Nephron progenitor cell (in vitro differentiated cells): ENCODE data around the gene CELF4.
A peak's percentile ranks its signal among the peaks of the same experiment; 100 is the strongest.

ENCODE experiments used
- DNase-seq: peaks from one replicate; pipeline ENCODE4 v3.0.0; 2021
- H3K27ac Mint-ChIP-seq: 2 replicates; pipeline ENCODE4 v1.8.0; 2021; ENCODE audit warnings: mild to moderate bottlenecking, moderate library complexity, mixed read lengths
- H3K27me3 Mint-ChIP-seq: 2 replicates; pipeline ENCODE4 v1.8.0; 2021; ENCODE audit warnings: mild to moderate bottlenecking, low read depth, mixed read lengths; ENCODE audit not compliant: poor library complexity
- H3K36me3 Mint-ChIP-seq: 2 replicates; pipeline ENCODE4 v1.8.0; 2021; ENCODE audit warnings: low read depth, mixed read lengths
- H3K4me1 Mint-ChIP-seq: 2 replicates; pipeline ENCODE4 v1.8.0; 2021; ENCODE audit warnings: mixed read lengths
- H3K4me3 Mint-ChIP-seq: 2 replicates; pipeline ENCODE4 v1.8.0; 2021; ENCODE audit warnings: mild to moderate bottlenecking, moderate library complexity, mixed read lengths
- H3K9me3 Mint-ChIP-seq: 2 replicates; pipeline ENCODE4 v1.8.0; 2021; ENCODE audit warnings: mild to moderate bottlenecking, moderate library complexity, mixed read lengths
- TF ChIP-seq, protein P1 (sequence below): fragments of 200-600 bp; sonication (generic); IDR thresholded peaks from 2 replicates; pipeline ENCODE4 v1.5.0; 2021; ENCODE audit warnings: antibody characterized with exemption

Gene CELF4

DNA sequence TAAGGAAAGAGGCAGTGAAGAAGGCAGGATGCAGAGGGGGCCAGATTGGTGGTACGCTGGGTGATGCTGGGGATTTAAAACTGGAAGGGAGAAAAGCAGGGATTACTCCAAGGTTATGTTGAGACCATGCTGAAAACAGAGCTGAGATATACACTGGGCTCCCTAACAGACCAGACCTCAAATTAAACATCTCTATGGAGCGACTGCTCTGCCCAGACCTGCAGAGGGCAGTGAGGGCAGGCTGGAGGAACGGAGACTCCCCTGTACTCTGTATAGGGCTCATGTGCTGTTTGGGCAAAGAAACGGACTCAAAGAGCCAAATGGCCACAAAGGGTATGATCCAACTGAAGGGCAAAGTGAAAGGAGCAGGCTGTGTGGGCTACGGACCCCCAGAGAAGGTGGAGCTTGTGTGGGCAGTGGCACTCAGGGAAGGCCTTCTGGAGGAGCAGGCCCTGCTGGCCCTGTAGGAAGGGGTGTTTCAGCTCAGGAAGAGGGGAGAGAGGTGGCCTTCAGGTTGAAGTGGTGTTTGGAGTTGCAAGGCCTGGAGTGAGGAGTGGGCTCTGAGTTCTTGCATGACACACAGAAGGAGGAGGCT lies 4.8 kb upstream of the CELF4 start:
- no peak for DNase-seq
- TF ChIP-seq, protein P1, sequence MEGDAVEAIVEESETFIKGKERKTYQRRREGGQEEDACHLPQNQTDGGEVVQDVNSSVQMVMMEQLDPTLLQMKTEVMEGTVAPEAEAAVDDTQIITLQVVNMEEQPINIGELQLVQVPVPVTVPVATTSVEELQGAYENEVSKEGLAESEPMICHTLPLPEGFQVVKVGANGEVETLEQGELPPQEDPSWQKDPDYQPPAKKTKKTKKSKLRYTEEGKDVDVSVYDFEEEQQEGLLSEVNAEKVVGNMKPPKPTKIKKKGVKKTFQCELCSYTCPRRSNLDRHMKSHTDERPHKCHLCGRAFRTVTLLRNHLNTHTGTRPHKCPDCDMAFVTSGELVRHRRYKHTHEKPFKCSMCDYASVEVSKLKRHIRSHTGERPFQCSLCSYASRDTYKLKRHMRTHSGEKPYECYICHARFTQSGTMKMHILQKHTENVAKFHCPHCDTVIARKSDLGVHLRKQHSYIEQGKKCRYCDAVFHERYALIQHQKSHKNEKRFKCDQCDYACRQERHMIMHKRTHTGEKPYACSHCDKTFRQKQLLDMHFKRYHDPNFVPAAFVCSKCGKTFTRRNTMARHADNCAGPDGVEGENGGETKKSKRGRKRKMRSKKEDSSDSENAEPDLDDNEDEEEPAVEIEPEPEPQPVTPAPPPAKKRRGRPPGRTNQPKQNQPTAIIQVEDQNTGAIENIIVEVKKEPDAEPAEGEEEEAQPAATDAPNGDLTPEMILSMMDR = no peak
- H3K4me1 Mint-ChIP-seq = peaks cover 28% of the 10 kb centered on the region
- peaks cover 90% of the 10 kb centered on the region for H3K27me3 Mint-ChIP-seq
- H3K27ac Mint-ChIP-seq = no peak overlapping the region
- no peak overlapping the region for H3K4me3 Mint-ChIP-seq
- H3K36me3 Mint-ChIP-seq = no peaks in the 10 kb centered on the region
- no peaks in the 10 kb centered on the region for H3K9me3 Mint-ChIP-seq

DNA sequence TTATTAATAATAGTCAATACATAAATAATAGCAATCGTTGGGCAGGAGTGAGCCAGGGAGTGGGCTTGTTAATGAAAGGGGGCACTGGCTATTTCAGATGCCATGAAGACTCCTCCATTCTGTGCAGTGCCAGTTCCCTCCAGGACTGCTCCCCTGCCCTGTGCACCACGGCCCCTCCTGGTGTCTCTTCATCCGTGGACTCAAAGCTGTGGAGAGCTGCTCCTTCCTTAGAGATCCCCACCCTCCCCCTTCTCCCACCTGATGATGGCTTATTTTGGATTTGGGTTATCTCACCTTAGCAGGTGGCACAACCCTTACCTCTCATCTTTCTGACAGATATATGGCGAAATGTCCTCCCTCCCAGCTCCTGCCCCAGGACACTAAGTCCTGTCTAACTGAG lies 3.1 kb upstream of the CELF4 start:
- no peak for DNase-seq
- no peak overlapping the region for H3K4me3 Mint-ChIP-seq
- TF ChIP-seq, protein P1 = no peak
- H3K27ac Mint-ChIP-seq = no peak overlapping the region
- no peaks in the 10 kb centered on the region for H3K9me3 Mint-ChIP-seq
- peaks cover 93% of the 10 kb centered on the region for H3K27me3 Mint-ChIP-seq
- H3K36me3 Mint-ChIP-seq = no peaks in the 10 kb centered on the region
- H3K4me1 Mint-ChIP-seq = peaks cover 17% of the 10 kb centered on the region

- peak overlapping the region; percentile 64 for H3K4me3 Mint-ChIP-seq
- TF ChIP-seq, protein P1 = no peak
- no peak overlapping the region for H3K27ac Mint-ChIP-seq
- H3K36me3 Mint-ChIP-seq = no peaks in the 10 kb centered on the region
- DNase-seq = no peak
- no peaks in the 10 kb centered on the region for H3K9me3 Mint-ChIP-seq
- H3K4me1 Mint-ChIP-seq = peaks cover 17% of the 10 kb centered on the region
- H3K27me3 Mint-ChIP-seq = peaks cover 98% of the 10 kb centered on the region
Measured at GRCh38 chr18:37567994-37568359, 2.4 kb upstream of the CELF4 start.

DNA sequence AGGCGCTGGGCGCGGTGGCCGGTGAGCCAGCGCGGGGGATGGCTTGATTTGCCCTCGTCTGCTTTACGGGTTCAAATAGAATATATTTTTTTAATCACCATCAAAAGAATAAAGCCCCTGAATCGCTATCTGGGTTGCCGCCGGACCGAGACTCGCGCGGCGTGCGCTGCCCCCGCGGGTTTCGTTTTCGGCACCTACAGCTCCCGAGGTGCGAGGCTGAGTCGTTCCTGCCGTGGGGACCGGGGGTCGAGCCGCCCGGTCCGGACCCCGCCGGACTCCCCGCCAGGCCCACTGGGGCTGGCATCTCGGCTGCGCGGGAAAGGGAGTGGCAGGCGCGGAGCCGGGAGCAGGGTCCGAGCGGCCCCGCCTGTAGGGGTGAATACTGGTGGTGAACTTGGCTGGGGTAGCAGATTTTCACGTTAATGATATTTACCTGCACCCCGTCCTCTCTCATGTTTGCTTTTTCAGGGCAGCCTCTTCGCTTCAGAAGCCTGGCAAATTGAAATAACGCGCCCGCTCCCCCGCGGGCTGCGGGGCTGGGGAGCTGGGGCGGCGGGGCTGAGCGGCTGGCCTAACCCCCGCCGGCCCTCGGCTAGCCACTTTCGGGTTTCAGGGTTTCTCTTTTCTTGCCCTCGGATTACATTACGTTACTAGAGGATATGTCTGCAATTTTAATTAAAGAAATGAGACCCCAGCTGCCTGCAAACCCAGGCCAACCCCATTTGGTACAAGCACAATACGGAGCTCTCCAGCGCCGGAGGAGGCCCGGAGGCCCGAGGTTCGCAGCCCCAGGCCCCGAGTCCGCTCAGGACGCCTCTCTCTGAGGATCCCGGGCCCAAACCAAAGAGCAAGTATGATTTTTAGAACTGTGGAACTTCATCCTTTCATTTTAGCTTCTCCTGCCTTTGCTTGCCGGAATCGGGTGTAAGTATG lies 1.7 kb upstream of the CELF4 start:
- Mint-ChIP-seq H3K36me3 (no peaks in the 10 kb centered on the region), H3K4me3 (peak overlapping the region; percentile 64), H3K27ac (no peak overlapping the region), H3K27me3 (peaks cover 99% of the 10 kb centered on the region), H3K4me1 (peaks cover 17% of the 10 kb centered on the region), H3K9me3 (no peaks in the 10 kb centered on the region)
- DNase-seq = peak; percentile 22
- TF ChIP-seq, protein P1 = no peak

DNA sequence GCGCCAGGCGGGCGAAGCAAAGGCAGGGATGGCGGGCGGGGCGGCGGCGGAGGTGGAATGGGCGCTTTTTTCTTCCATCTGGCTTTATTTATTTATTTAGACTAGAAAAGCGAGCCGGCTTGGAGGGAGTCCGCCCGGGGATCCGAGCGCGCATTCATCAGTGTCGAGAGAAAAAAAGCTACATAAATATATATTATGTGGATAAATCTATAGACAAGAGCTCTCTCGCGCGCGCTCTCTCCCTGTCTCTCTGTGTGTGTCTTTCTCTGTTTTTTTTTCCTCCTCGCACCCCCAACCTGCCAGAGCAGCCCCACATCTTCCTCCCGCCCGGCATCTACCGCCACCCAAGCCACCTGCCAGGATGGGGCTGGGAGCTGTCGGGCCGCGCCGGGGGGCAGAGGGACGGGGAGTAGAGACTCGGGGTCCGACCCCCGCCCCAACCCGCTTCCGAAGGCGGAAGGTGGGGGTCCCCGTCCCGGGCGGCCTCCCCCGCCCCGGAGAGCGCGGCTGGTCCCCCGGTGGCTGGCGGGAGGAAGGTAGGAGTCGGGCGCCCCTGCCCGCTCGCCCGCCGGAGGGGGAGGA lies 972 bp upstream of the CELF4 start:
- peaks cover 99% of the 10 kb centered on the region for H3K27me3 Mint-ChIP-seq
- peaks cover 17% of the 10 kb centered on the region for H3K4me1 Mint-ChIP-seq
- no peaks in the 10 kb centered on the region for H3K36me3 Mint-ChIP-seq
- no peaks in the 10 kb centered on the region for H3K9me3 Mint-ChIP-seq
- peak overlapping the region; percentile 94 for H3K4me3 Mint-ChIP-seq
- H3K27ac Mint-ChIP-seq = no peak overlapping the region
- TF ChIP-seq, protein P1 = no peak
- peak; percentile 29 for DNase-seq
